HG02763 (cell line): ENCODE data around the gene CBFA2T3.

Source experiments
- ATAC-seq: cut with Tn5 transposase; IDR thresholded peaks from one replicate; pipeline ENCODE4 v1.9.1; 2021; ENCODE audit warnings: mild to moderate bottlenecking, moderate library complexity; ENCODE audit not compliant: unreplicated experiment

Gene CBFA2T3

GRCh38 chr16:88880226-88881006 is 96.6 kb downstream of the CBFA2T3 start:
- ATAC-seq, result no peak

- no peak for ATAC-seq
Measured at GRCh38 chr16:88879788-88880055, 97.3 kb downstream of the CBFA2T3 start.

GRCh38 chr16:88878967-88879787 is 97.8 kb downstream of the CBFA2T3 start:
- no peak for ATAC-seq

GRCh38 chr16:88878356-88878755 is 98.7 kb downstream of the CBFA2T3 start:
- no peak for ATAC-seq

- no peak for ATAC-seq
Measured at GRCh38 chr16:88877564-88878289, 99.3 kb downstream of the CBFA2T3 start.

GRCh38 chr16:88876942-88877526 is 100.0 kb downstream of the CBFA2T3 start:
- ATAC-seq, result no peak

GRCh38 chr16:88875703-88876234 is 101.2 kb downstream of the CBFA2T3 start:
- ATAC-seq, result no peak

GRCh38 chr16:88874938-88875599 is 101.9 kb downstream of the CBFA2T3 start:
- no peak for ATAC-seq

GRCh38 chr16:88872650-88873331 is 104.2 kb downstream of the CBFA2T3 start:
- ATAC-seq, result no peak

- ATAC-seq, result no peak
Measured at GRCh38 chr16:88871730-88872416, 105.1 kb downstream of the CBFA2T3 start.

- ATAC-seq, result no peak
Measured at GRCh38 chr16:88871349-88871702, 105.7 kb downstream of the CBFA2T3 start.

GRCh38 chr16:88870608-88871348 is 106.2 kb downstream of the CBFA2T3 start:
- no peak for ATAC-seq

- ATAC-seq, result no peak
Measured at GRCh38 chr16:88869673-88869980, 107.4 kb downstream of the CBFA2T3 start.

- ATAC-seq, result no peak
Measured at GRCh38 chr16:88868974-88869672, 107.9 kb downstream of the CBFA2T3 start.

GRCh38 chr16:88867581-88868246 is 109.3 kb downstream of the CBFA2T3 start:
- no peak for ATAC-seq

- no peak for ATAC-seq
Measured at GRCh38 chr16:88866151-88866920, 110.7 kb downstream of the CBFA2T3 start, which contains the start of gene PABPN1L. TSS of gene PABPN1L (minus strand) at chr16:88866660. CDS start at chr16:88866606, 54 bp downstream.

GRCh38 chr16:88865742-88866141 is 111.3 kb downstream of the CBFA2T3 start:
- no peak for ATAC-seq
